LNCAP (cell line): Measurements from ENCODE around the gene NFE2L1.

Source experiments
- CTCF ChIP-seq: fragments of 450-650 bp; IDR thresholded peaks from 2 replicates; pipeline ENCODE4 v1.5.1; 2017; ENCODE audit warnings: mild to moderate bottlenecking

Gene NFE2L1

GRCh38 chr17:48006936-48007709 lies 41.0 kb upstream of the NFE2L1 start:
- no peak for TF ChIP-seq CTCF

DNA sequence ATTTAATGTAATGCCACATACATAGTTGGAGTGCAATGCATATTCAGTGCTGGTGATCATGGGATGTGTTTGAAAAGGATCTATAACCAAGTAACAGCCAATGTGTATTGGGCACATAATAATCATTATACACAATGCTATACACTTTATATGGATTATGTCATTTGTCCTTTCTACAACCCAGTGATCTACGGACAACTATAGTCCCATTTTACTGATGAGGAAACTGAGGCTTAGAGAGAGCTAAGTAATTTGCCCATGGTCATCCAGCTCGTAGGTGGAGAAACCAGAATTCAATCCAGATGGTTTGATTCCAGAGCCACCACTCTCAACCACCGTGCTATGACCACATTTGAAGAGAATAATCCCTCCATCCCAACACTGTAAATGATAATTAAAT lies 38.0 kb upstream of the NFE2L1 start:
- TF ChIP-seq CTCF: no peak

DNA sequence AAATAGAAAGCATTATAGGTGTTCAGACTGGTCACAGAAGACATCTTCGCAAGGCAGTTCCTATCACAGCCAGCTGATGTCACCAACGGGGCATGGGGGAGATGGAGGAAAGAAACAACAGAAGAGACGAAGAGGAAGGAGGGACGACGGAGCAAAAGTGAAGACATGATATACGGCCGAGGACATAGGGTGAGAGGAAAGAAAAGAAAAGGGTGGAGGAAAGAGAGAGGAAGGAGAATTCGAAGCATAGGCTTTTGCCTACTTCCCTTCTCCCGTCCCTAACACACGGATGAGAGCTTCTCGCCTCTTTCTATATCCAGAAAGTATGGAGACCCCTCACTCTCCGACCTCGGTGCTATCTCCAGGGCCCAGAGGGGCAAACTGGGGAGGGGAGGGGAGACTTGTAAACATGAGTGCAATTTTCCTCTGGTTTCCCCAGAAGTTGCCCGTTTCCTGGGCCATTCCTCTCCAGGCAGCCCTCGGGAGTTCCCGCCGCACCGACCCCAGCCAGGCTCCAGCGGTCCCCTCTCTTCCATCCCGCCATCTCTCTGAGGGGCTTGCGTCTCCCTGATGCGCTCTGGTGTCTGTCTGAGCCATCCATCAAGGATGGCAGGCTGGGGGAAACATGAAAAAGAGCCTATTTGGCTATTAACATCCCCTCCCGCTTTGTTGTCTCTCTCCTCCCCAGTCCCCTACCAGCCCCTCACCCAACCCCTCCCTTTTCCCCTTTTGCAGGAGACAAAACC lies 36.6 kb upstream of the NFE2L1 start:
- TF ChIP-seq CTCF: peak; percentile 28; the same call in 1 of the 2 replicates

DNA sequence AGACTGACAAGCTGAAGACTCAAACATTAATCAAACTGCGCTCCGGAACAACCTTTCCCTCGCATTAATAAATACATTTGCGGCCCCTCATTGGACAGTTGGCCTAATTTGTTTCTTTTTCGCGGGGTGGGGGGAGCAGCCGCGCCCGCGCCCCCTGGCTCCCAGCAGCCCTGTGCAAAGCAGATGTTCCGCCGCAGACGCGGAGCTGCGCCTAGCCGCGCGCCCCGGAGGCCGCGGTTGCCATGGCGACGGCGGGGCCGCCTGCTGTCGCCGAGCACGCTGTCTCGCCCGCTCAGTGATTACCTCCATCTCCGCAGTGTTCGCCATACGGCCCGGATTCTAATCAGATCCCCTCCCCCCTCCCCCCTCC lies 36.0 kb upstream of the NFE2L1 start:
- TF ChIP-seq CTCF: no peak

DNA sequence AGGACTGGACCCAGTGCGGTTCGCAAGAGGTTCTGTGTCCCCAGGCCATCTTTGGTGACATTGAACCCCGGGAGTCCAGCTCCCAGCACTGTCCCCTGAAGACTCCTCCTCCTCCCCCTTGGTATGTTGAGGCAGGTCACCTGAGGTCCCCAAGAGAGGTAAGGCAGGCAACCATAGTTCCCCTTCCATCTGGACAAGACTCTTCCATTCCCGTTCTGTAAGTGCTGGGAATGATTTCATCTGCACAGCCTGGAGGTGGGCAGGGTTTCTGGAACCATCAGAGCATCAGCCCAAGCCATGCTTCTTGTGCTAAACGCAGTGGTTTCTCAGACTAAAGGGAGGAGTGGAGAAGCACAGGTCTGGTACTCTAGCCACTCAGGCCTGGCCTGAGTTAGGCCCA lies 35.5 kb upstream of the NFE2L1 start:
- TF ChIP-seq CTCF: no peak

DNA sequence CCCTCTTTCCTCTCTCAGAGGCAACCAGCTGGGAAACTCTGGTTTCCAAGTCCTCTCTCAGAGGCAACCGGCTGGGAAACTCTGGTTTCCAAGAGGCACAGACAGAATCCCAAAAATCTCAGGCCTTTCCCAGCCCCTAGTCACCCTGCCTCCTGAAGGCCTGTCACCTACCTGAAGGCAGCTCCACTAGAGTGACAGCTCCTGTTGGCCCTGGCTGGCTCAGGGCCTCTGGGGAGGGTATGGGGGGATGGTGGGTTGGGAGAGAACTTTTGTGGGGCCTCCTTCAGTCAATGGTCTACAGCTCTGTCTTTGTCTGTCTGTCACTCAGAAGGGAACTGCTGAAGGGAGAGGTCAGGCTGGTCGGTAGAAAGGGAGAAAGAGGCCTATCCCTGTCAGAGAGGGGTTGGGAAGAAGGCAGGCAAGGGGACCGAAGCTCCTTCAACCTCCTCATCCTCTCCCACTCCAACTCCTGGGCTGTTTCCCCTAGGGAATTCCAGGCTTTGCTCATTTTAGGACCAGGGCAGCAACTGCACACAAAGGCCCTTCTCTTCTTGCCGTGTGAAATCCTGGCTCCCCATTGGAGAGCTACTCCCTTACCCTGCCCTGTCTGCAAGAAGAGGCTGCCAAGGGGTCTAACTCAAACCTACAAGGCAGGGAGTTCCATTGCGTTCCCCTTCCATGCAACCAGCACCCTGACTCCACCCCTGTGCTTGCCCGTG lies 34.1 kb upstream of the NFE2L1 start:
- no peak for TF ChIP-seq CTCF

- TF ChIP-seq CTCF: no peak
Measured at GRCh38 chr17:48014595-48015111, 33.5 kb upstream of the NFE2L1 start.
